Esophagus muscularis mucosa (tissue), 4 donors: Measurements from ENCODE around the gene MAGI2. TPM values are rescaled to one million over a fixed set of nuclear protein-coding genes. Genes with fewer than 3 reads are reported as not detected.

Experiments used
- DNase-seq: peaks from one replicate; pipeline ENCODE4 v3.0.0-alpha.2; 2017; ENCODE audit errors: extremely low spot score
- H3K27ac ChIP-seq, 4 donors: fragments of 200-600 bp; sonication (generic); replicated peaks in 1 of 4; 1 replicate in 3 of 4; 2 replicates in 1 of 4; pipeline ENCODE4 v1.5.1; 2016 to 2019; ENCODE audit warnings: mild to moderate bottlenecking in 1 of 4
- H3K27me3 ChIP-seq, 4 donors: fragments of 200-600 bp; sonication (generic); one replicate each; pipeline versions ENCODE4 v1.5.1 to v1.6.0; 2016 to 2019
- H3K36me3 ChIP-seq, 4 donors: fragments of 200-600 bp; sonication (generic); one replicate each; pipeline ENCODE4 v1.5.1; 2016 to 2019
- H3K4me1 ChIP-seq, 4 donors: fragments of 200-600 bp; sonication (generic); one replicate each; pipeline ENCODE4 v1.5.1; 2016 to 2019
- H3K4me3 ChIP-seq, 4 donors: fragments of 200-600 bp; sonication (generic); 1 replicate in 2 of 4; 2 replicates in 2 of 4; pipeline ENCODE4 v1.5.1; 2016 to 2019; ENCODE audit warnings: mild to moderate bottlenecking in 4 of 4, moderate library complexity in 1 of 4
- H3K9me3 ChIP-seq, 4 donors: fragments of 200-600 bp; sonication (generic); 1 replicate in 3 of 4; 2 replicates in 1 of 4; pipeline ENCODE4 v1.5.1; 2016 to 2019
- EP300 ChIP-seq: sonication (generic); formaldehyde crosslinking; IDR thresholded peaks from one replicate; pipeline ENCODE4 v1.6.1; 2017; ENCODE audit warnings: antibody characterized with exemption
- POLR2A ChIP-seq: fragments of 450-650 bp; IDR thresholded peaks from one replicate; pipeline ENCODE4 v1.6.1; 2017; ENCODE audit warnings: antibody characterized with exemption, moderate library complexity, mild to moderate bottlenecking, low read depth
- POLR2AphosphoS5 ChIP-seq, 2 donors: sonication (generic); formaldehyde crosslinking; IDR thresholded peaks; one replicate each; pipeline ENCODE4 v1.6.1; 2017; ENCODE audit warnings: antibody characterized with exemption in 2 of 2
- WGBS: methylation state at CpG from one replicate; pipeline ENCODE4 v1.1.5; 2018; 5-methylcytosine and 5-hydroxymethylcytosine counted together
- intact Hi-C: fragments of 100-400 bp; cut with DNase I; formaldehyde crosslinking; loops from one replicate; pipeline ENCODE4 v1.15.1; 2023
- total RNA-seq, 4 donors: library from RNA; depleted of rRNA; stranded (reverse); fragments of >200 nt; gene quantifications; one replicate each; pipeline versions ENCODE4 v1.1.0 to v1.2.1, GENCODE V29; 2016
- TF ChIP-seq, protein P1 (sequence below), 3 experiments: fragments of 200-600 bp in 2 of 3; fragments of 450-650 bp in 1 of 3; sonication (generic) in 2 of 3; IDR thresholded peaks; one replicate each; pipeline ENCODE4 v1.5.1; 2017 to 2019; ENCODE audit warnings: antibody characterized with exemption in 3 of 3, mild to moderate bottlenecking in 2 of 3, moderate library complexity in 1 of 3

MAGI2 gene
- total RNA-seq, 4 donors from 2014 or later = 14.4 to 22.3 (median 21.2) TPM

DNA sequence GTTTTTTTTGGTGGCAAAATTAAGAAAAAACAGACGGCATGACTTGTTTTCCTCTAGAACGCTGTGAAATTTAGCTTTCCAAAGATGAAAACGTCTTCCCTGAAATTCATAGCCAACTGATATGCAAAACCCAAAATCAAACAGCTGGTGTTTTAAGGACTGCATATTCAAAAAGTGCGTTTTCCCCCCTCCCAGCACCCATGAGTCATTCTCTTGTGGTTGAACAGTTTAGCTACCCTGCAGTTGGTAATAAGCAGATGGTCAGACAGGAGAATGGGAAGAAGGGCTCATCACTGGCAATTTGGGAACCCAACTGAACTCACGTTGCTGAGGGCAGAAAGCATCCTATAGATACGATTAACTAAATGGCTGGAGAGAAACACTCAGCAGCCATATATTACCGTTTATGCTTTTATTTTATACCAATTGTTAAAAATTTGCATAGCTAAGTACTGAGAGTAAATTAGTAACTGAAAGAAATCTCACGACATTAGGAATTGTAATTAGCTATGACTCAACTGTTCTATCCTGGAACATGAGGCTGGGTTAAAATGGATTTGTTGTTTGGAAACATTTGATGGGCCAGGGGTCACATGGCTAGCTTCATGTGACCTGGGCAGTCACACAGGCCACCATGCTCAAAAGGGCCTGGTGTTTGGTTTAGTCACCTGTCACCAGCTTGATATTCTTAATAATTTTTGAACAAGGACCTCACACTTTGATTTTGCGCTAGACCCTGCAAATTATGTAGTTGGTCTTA is 1311.8 kb downstream of the MAGI2 start:
- no peak overlapping the region for H3K27ac ChIP-seq
- no peaks in the 10 kb centered on the region for H3K27me3 ChIP-seq
- TF ChIP-seq POLR2AphosphoS5 (IDR thresholded peaks at IDR 0.05) (no peak), POLR2A (no peak), EP300 (no peak)
- TF ChIP-seq, protein P1, sequence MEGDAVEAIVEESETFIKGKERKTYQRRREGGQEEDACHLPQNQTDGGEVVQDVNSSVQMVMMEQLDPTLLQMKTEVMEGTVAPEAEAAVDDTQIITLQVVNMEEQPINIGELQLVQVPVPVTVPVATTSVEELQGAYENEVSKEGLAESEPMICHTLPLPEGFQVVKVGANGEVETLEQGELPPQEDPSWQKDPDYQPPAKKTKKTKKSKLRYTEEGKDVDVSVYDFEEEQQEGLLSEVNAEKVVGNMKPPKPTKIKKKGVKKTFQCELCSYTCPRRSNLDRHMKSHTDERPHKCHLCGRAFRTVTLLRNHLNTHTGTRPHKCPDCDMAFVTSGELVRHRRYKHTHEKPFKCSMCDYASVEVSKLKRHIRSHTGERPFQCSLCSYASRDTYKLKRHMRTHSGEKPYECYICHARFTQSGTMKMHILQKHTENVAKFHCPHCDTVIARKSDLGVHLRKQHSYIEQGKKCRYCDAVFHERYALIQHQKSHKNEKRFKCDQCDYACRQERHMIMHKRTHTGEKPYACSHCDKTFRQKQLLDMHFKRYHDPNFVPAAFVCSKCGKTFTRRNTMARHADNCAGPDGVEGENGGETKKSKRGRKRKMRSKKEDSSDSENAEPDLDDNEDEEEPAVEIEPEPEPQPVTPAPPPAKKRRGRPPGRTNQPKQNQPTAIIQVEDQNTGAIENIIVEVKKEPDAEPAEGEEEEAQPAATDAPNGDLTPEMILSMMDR (IDR thresholded peaks at IDR 0.05) = no peak
- H3K9me3 ChIP-seq = no peaks in the 10 kb centered on the region
- H3K36me3 ChIP-seq = no peaks in the 10 kb centered on the region
- no peak overlapping the region for H3K4me3 ChIP-seq
- 85% methylated on average over 9 of the region's 9 CpGs for WGBS
- intact Hi-C loops = loop anchor here (10.0 kb wide), 1 partner anchor 73 kb away; no protein-coding TSS in a partner anchor
- no peaks in the 10 kb centered on the region for H3K4me1 ChIP-seq
- DNase-seq = no peak

GRCh38 chr7:78140109-78140508 is 1313.4 kb downstream of the MAGI2 start:
- Histone ChIP-seq H3K9me3 (no peaks in the 10 kb centered on the region), H3K27me3 (no peaks in the 10 kb centered on the region), H3K27ac (no peak overlapping the region), H3K36me3 (no peaks in the 10 kb centered on the region), H3K4me1 (no peaks in the 10 kb centered on the region), H3K4me3 (no peak overlapping the region)
- 78% methylated on average over 2 of the region's 2 CpGs for WGBS
- TF ChIP-seq POLR2AphosphoS5 (IDR thresholded peaks at IDR 0.05) = no peak
- no peak for TF ChIP-seq POLR2A
- TF ChIP-seq EP300 = no peak
- TF ChIP-seq, protein P1 (IDR thresholded peaks at IDR 0.05) = no peak
- intact Hi-C loops = loop anchor here (10.0 kb wide), 1 partner anchor 75 kb away; no protein-coding TSS in a partner anchor
- no peak for DNase-seq

DNA sequence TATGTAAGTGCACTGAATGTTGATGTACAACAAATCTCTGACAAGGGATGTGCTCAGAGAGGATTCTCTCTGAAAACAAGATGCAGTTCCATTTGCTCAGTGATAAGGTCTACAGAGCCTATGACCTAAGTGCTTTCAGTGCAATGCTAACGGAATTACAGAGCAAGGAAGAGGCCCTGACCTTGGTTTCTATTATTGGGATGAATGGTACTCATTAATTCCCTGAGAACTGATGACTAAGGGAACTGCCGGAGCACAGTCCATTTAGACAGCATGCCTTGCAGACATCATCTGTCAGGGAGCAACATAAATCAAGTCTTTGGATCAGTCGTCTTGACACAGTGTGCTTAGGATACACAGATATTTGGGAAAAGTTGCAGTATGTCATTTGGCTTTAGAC is 1314.1 kb downstream of the MAGI2 start:
- no peaks in the 10 kb centered on the region for H3K36me3 ChIP-seq
- DNase-seq = no peak
- H3K4me3 ChIP-seq = no peak overlapping the region
- intact Hi-C loops = no loop called here
- no peaks in the 10 kb centered on the region for H3K27me3 ChIP-seq
- no peak overlapping the region for H3K27ac ChIP-seq
- no peaks in the 10 kb centered on the region for H3K9me3 ChIP-seq
- TF ChIP-seq, protein P1 (IDR thresholded peaks at IDR 0.05) = no peak
- TF ChIP-seq EP300 (no peak), POLR2A (no peak), POLR2AphosphoS5 (IDR thresholded peaks at IDR 0.05) (no peak)
- no peaks in the 10 kb centered on the region for H3K4me1 ChIP-seq
- 57% methylated on average over 3 of the region's 3 CpGs for WGBS

DNA sequence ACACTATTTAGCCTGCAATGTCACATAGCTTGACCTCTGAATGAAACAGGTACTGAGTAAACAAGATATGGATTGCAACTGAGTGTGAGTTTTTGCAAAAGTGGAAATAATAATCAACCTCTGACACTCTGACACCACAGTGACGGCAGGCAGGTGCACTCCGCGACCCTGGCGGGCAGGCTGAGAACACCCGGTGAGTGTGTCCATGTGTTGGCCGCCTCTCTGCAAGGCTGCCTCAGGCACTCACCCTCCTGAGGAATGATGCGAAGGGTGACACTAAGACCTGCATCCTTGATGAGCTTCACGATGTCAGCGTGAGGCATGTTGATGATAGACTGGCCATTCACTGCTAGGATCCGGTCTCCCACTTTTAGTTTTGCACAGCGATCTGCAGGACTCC is 1318.7 kb downstream of the MAGI2 start:
- TF ChIP-seq POLR2AphosphoS5 (IDR thresholded peaks at IDR 0.05) (no peak), POLR2A (no peak), EP300 (no peak)
- TF ChIP-seq, protein P1 (IDR thresholded peaks at IDR 0.05) = no peak
- WGBS = 85% methylated on average over 10 of the region's 11 CpGs
- H3K4me1 ChIP-seq = no peaks in the 10 kb centered on the region
- intact Hi-C loops = no loop called here
- H3K36me3 ChIP-seq = peaks cover 0 to 5% (median 2%) of the 10 kb centered on the region in 4 donors
- DNase-seq = no peak
- H3K9me3 ChIP-seq = no peaks in the 10 kb centered on the region
- H3K27ac ChIP-seq = no peak overlapping the region
- H3K4me3 ChIP-seq = no peak overlapping the region
- H3K27me3 ChIP-seq = no peaks in the 10 kb centered on the region
